OCI-LY7 (cell line): ENCODE results near the gene C12orf76.

Experiments used
- EZH2phosphoT487 ChIP-seq: fragments of 200-600 bp; sonication (generic); IDR thresholded peaks from 2 replicates; pipeline ENCODE4 v1.6.1; 2018; ENCODE audit warnings: low read depth, borderline replicate concordance, mild to moderate bottlenecking, mixed run types, antibody characterized with exemption, low read length, moderate library complexity, mixed read lengths
- TF ChIP-seq, protein P1 (sequence below): fragments of 200-600 bp; sonication (generic); conservative IDR thresholded peaks from 2 replicates; pipeline ENCODE4 v1.5.1; 2014; ENCODE audit warnings: mild to moderate bottlenecking, antibody characterized with exemption, low read length, moderate library complexity, mixed read lengths

DNA sequence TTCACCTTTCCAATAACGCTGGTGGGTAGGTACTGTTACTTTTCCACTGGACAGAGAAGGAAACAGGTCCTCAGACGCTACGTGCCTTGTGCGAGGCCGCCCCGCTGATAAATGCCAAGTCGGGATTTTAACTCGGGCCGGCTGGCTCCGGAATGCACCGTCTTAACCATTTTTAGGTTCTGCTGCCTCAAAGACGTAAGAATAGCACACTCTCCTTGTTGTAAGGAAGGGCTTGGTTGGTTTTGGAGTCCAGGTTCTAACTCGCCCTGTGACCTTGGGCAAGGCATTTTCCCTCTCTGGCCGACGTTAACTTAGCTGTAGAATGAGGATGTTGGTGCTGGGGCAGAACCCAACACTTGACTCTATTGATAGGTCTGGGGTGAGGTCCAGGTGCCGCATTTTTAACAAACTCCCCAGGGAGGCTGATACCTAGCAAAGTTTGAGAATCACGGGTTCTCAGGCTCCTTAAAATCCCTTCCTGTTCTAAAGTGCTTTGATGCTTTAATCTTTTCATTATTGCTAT is 48.3 kb downstream of the C12orf76 start:
- TF ChIP-seq, protein P1, sequence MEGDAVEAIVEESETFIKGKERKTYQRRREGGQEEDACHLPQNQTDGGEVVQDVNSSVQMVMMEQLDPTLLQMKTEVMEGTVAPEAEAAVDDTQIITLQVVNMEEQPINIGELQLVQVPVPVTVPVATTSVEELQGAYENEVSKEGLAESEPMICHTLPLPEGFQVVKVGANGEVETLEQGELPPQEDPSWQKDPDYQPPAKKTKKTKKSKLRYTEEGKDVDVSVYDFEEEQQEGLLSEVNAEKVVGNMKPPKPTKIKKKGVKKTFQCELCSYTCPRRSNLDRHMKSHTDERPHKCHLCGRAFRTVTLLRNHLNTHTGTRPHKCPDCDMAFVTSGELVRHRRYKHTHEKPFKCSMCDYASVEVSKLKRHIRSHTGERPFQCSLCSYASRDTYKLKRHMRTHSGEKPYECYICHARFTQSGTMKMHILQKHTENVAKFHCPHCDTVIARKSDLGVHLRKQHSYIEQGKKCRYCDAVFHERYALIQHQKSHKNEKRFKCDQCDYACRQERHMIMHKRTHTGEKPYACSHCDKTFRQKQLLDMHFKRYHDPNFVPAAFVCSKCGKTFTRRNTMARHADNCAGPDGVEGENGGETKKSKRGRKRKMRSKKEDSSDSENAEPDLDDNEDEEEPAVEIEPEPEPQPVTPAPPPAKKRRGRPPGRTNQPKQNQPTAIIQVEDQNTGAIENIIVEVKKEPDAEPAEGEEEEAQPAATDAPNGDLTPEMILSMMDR, result no peak
- no peak for TF ChIP-seq EZH2phosphoT487
